Left colon (tissue), 2 donors: ENCODE data around the gene IRAK3. TPM values are rescaled to one million over a fixed set of nuclear protein-coding genes. Genes with fewer than 3 reads are reported as not detected.
"Not testable (repeated sequence)": the region's sequence is repeated elsewhere in the genome, so short reads cannot be mapped to it uniquely, and the experiment has no call there.

Source experiments
- ATAC-seq: fragments of 200-7000 bp; cut with Tn5 transposase; one replicate; pipeline ENCODE4 v1.9.1; 2020; ENCODE audit warnings: mild to moderate bottlenecking, moderate library complexity
- DNase-seq, 2 donors: peaks; one replicate each; pipeline ENCODE4 v3.0.0-alpha.2; 2020
- intact Hi-C, 2 donors: fragments of 100-400 bp; cut with DNase I in 1 of 2; cut with micrococcal nuclease in 1 of 2; formaldehyde crosslinking; loops; one replicate each; pipeline versions ENCODE4 v1.11.2 to v1.14.0; 2022; cut with DNase I, micrococcal nuclease
- total RNA-seq, 2 donors: library from RNA; stranded (reverse); fragmentation: NEBNext Ultra II Directional; extraction: Animal tissue kit (Norgen Biotek cat#: 25700); gene quantifications; one replicate each; pipeline ENCODE4 v1.2.1, GENCODE V29; 2021
- donor health status: DM: no; HTN: no; CAD: no.
- donor health status: DM: yes; HTN: yes; CAD: no.

The IRAK3 gene
- total RNA-seq, 2 donors from 2014 or later: 4.0 to 6.7 TPM

GRCh38 chr12:66166561-66166960, 22.5 kb upstream of the IRAK3 start:
- intact Hi-C loops: no loop called here
- DNase-seq: no peak
- ATAC-seq: no peak

DNA sequence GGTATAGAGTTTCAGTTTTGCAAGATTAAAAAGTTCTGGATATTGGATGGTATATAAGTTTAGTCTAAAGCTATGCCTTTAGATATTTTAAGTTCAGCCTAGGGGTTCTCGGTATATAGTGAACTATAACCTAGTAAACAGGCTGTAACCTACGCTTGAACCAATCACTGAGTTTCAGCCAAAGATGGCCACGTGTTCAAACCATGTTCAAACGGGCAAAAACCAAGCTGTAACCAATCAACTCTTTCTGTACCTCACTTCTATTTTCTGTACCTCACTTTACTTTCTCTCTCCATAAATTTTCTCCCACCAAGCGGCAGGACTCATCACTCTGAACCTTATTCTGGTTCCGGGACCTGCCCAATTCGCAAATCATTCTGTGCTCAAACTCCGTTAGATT, 20.6 kb upstream of the IRAK3 start:
- intact Hi-C loops: no loop called here
- DNase-seq (no peak), ATAC-seq (no peak)

- intact Hi-C loops: no loop called here
- DNase-seq (peak; percentile 92), ATAC-seq (peak; percentile 93)
Observed at GRCh38 chr12:66169221-66170170, 19.5 kb upstream of the IRAK3 start, which contains the start of gene TMBIM4. Gene TMBIM4 (minus strand): TSS chr12:66169996. CDS start chr12:66169951, 45 bp downstream.

DNA sequence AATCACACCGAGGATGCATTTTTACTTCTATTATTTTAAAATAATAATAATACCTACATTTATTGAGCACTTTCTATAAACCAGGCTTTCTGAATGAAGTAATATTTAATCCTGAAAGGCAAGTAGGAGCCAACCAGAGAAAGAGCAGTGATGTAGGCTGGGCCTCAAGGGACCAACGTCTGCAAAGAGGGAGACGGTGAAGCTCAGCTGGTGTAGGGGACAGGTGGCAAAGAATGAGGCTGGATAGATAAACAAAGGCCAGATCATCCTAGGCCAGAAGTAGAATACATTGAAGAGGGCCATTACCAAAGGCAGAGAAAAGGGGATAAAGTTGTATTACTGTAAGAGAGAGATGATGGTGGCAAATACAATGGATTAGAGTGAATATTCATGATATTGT, 18.4 kb upstream of the IRAK3 start:
- intact Hi-C loops: no loop called here
- ATAC-seq (no peak), DNase-seq (no peak)

DNA sequence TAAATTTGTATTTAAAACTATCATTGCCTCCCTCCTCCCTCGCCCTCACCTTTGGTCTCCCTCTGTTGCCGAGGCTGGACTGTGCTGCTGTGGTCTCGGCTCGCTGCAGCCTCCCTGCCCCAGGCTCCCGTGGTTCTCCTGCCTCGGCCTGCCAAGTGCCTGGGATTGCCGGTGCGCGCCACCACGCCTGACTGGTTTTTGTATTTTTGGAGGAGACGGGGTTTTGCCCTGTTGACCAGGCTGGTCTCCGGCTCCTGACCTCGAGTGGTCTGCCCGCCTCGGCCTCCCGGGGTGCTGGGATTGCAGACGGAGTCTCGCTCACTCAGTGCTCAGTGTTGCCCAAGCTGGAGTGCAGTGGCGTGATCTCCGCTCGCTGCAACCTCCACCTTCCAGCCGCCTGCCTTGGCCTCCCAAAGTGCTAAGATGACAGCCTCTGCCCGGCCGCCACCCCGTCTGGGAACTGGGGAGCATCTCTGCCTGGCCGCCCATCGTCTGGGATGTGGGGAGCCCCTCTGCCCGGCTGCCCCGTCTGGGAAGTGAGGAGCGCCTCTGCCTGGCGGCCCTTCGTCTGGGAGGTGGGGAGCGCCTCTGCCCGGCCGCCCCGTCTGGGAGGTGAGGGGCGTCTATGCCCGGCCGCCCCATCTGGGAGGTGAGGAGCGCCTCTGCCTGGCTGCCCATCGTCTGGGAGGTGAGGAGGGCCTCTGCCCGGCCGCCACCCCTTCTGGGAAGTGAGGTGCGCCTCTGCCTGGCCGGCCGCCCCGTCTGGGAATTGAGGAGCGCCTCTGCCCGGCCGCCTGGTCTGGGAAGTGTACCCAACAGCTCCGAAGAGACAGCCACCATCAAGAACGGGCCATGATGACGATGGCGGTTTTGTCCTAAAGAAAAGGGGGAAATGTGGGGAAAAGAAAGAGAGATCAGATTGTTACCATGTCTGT, 14.4 kb upstream of the IRAK3 start:
- DNase-seq, ATAC-seq, intact Hi-C loops: not testable (repeated sequence)

DNA sequence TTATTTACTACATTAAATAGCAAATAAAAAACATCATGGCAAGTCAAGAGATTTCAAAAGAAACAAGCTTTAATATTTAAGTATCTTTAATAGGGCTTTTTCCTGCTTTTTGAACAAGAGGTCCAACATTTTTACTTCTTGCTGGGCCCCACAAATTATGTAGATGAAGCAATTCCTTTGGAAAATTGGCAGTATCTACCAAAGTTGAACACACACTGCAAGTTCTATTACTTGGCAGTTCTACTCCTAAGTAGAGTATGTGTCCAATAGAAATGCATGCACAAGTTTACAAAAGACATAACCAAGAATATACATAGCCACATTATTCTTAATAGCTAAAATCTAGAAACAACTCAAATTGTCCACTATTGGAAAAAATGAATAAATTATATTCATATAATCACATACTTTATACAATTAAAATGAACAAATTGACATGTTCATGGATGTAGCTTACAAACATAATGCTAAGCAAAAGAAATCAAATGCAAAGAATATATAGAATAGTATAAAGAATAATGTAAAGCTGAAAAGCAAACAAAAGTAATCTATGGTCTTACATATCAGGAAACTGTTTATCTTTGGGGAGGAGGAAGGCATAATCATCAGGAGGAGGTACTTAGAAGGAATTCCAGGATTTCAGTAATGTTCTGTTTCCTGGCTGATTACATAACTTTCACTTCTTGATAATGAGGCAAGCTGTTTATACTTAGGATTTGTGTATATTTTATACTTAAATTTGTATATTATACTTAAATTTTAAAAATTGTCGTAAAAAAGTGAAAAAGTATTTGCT, 12.7 kb upstream of the IRAK3 start:
- ATAC-seq (peak; percentile 70), DNase-seq (no peak)
- intact Hi-C loops: no loop called here

GRCh38 chr12:66182956-66183355, 6.1 kb upstream of the IRAK3 start:
- intact Hi-C loops: no loop called here
- DNase-seq: no peak
- ATAC-seq: no peak

GRCh38 chr12:66184822-66185221, 4.2 kb upstream of the IRAK3 start:
- intact Hi-C loops, ATAC-seq: not testable (repeated sequence)

DNA sequence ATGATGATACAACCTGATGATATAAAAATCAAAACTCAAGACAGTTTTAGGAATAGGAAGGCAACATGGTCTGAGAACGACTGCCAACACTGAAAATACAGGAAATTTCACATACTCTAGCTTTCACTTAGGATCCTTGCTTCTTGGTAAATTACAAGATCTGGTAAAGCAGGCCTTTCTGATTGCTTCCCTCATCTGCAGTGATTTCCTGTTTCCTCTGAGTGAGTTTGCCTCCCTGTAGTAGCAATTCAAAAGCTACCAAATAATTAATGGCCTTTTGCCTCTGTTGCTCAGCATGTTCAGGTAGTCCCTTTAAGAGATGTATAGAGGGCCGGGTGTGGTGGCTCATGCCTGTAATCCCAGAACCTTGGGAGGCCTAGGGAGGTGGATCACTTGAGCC, 2.0 kb upstream of the IRAK3 start:
- intact Hi-C loops: no loop called here
- ATAC-seq (no peak), DNase-seq (no peak)

More at GRCh38 chr12:66184822-66185221, 4.2 kb upstream of the IRAK3 start:
- DNase-seq: not testable (repeated sequence)

DNA sequence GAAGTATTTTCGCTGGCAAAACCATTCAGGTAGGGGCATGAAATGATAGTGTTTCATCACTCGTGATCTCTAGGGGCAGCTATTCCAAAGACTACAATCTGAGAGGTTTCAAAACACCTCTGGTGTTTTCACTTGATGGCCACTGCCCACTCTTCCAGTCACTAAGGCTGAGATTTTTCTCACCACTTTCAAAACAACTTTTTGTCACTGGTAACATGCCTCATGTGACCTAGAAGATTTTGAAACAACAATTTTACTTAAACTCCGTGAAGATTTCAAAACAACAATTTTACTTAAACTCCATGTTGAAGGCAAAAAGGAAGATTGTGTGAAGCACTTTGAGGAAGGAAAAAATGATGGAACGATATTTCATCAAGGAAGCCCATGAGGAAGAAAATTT, 1.2 kb upstream of the IRAK3 start:
- intact Hi-C loops: no loop called here
- ATAC-seq (no peak), DNase-seq (no peak)

DNA sequence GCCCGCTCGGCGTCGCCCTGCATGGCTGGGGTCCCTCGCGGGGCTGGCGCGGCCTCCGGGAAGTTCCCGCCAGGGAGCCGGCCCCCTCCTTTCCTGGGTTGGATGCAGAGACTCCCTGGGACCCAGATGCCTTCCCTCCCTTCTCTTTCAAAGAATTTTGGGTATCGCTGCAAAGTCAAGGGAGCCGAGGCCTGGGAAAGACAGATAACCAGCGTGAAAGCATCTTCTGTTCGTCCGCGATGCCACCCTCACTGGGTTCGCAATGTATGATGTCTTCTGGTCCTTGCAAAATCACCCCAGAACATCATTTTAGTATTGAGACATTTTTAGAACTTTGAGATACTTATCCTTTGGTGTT, 451 bp downstream of the IRAK3 start:
- intact Hi-C loops: no loop called here
- ATAC-seq (no peak), DNase-seq (no peak)

- intact Hi-C loops: no loop called here
- DNase-seq (no peak), ATAC-seq (no peak)
Observed at GRCh38 chr12:66189889-66190288, 875 bp downstream of the IRAK3 start.

DNA sequence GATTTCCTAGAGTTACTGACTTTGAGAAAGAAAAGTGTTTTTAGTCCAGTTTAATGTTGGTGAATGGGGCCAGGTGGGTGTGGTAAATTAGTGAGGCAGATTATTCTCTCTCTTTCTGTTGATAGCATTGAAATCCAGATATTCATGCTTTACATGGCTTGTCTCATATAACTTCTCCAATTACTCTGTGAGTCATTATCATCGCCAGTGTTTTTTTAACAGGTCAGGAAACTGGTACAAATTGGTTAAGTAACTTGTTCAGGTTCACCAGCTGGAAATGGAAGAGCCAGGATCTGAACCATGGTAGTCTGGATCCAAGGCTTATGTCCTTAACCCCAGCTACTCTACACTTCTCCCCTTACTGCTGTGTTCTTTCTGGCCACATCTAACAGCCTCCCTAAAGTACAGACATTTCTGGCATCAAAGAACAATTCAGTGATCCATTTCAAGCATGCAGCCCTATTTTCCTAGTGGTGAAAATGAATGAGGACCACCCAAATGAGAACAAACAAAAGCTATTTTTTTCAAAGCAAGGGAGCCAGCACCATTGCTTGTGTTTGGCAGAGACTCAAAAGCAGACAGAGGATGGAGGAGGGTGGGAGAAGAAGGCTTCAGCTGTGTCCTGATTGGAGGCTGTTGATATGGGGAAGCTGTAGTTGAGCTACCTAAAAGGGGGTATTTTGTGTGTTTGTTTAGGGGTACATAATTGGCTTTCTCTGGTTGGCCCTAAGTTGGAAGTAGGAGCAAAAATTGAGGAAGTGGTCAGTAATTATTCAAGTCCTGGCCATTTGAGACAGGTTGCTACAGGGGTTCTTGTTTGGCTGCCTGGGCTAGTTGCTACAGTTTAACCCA, 1.7 kb downstream of the IRAK3 start:
- no peak for ATAC-seq
- DNase-seq: no peak
- intact Hi-C loops: no loop called here

GRCh38 chr12:66191547-66192126, 2.6 kb downstream of the IRAK3 start:
- DNase-seq (no peak), ATAC-seq (no peak)
- intact Hi-C loops: no loop called here

DNA sequence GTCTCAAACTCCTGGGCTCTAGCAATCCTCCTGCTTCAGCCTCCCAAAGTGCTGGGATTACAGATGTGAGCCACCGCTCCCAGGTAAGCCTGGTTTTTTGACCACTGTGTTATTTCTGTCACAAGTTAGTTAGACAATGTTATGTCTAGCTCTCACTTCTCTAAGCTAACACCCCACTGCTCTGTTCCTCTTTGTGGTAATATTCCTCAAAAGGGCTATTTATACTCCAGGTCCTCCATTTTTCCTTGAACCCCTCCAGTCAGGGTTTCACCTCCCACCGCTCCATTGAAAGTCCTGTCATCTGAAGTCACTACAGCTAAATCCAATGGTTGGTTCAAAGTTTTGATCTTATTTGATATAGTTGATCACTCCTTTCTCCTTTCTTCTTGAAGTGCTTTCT, 5.1 kb downstream of the IRAK3 start:
- ATAC-seq: no peak
- DNase-seq: no peak
- intact Hi-C loops: no loop called here

DNA sequence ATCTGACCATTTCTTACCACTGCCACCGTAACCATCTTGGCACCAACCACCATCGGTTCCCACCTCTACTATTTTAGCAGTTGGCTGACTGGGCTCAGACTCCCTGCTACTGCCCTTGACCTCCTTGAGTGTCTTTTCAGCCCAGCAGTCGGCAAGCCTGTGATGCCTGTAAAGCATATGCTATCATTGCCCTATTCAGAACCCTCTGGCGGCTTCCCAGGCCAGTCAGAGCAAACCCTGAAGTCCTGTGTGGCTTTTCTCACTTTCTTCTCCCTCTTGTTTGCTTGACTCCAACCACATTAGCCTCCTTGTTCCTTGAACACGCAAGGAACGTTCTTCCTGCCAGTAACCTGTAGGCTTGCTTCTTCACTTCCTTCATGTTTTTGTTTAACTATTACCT, 6.2 kb downstream of the IRAK3 start:
- no peak for ATAC-seq
- intact Hi-C loops: no loop called here
- DNase-seq: no peak

GRCh38 chr12:66196806-66197205, 7.8 kb downstream of the IRAK3 start:
- no peak for ATAC-seq

DNA sequence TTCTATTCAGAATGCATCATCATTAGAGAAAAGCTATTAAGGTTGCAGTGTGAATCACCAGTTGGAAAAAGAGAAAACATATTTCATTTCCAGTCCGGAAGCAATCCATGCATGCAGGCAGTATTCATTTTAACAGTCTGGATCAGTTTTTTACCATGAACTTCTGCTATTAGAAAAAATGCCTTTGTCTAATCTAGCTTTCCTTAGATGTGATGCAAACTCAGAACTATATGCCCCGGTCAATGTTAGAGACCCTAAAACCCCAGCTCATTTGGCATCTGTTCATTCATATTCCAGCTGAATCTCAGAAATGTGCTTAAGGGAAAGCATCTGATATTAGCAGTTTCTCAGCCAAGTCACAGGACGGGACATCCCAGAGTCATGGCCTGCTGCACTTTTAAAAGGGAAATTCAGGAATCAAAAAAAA, 8.5 kb downstream of the IRAK3 start:
- ATAC-seq (no peak), DNase-seq (no peak)
- intact Hi-C loops: no loop called here

More at GRCh38 chr12:66196806-66197205, 7.8 kb downstream of the IRAK3 start:
- intact Hi-C loops: no loop called here
- no peak for DNase-seq
